Panc1 (cell line): ENCODE measurements around the gene RPS15. TPM values are rescaled to one million over a fixed set of nuclear protein-coding genes. Genes with fewer than 3 reads are reported as not detected.

Source experiments
- ATAC-seq: fragments of 200-7000 bp; cut with Tn5 transposase; 2 replicates; pipeline ENCODE4 v1.9.1; 2020; ENCODE audit warnings: mild to moderate bottlenecking, moderate library complexity
- BruUV-seq: library from RNA; stranded (reverse); fragments of 400-500 nt; replicated peaks from 2 replicates; lab custom pipeline; 2021; lab: Mats Ljungman, UMichigan
- CTCF ChIA-PET: fragments of 300-600 bp; sonication (Branson Sonifier 250); formaldehyde crosslinking; loops from one replicate; lab custom pipeline; 2022; ENCODE audit warnings: antibody characterized with exemption; lab: Charles Lee
- POLR2A ChIA-PET: fragments of 300-600 bp; sonication (Branson Sonifier 250); formaldehyde crosslinking; loops from one replicate; lab custom pipeline; 2022; ENCODE audit warnings: antibody characterized with exemption; lab: Charles Lee
- DNase-seq: peaks from one replicate; pipeline ENCODE4 v3.0.0-alpha.2; 2010; ENCODE audit warnings: low read depth, low spot score
- H3K27ac ChIP-seq: 2 replicates; pipeline ENCODE4 v1.5.1; 2011; ENCODE audit warnings: mild to moderate bottlenecking, low read length, inconsistent platforms
- H3K27me3 ChIP-seq: fragments of 200-500 bp; sonication (Bioruptor generic); 2 replicates; pipeline ENCODE4 v1.6.0; 2014; ENCODE audit warnings: low read length, inconsistent platforms; ENCODE audit not compliant: control insufficient read depth, insufficient read depth
- H3K36me3 ChIP-seq: fragments of 200-500 bp; sonication (Bioruptor generic); 2 replicates; pipeline ENCODE4 v1.5.1; 2014; ENCODE audit warnings: inconsistent platforms, mild to moderate bottlenecking, low read length, moderate library complexity; ENCODE audit not compliant: control insufficient read depth, insufficient read depth
- H3K4me1 ChIP-seq: 2 replicates; pipeline ENCODE4 v1.5.1; 2011; ENCODE audit warnings: inconsistent platforms, mild to moderate bottlenecking, low read length, moderate library complexity; ENCODE audit not compliant: control insufficient read depth, insufficient read depth
- H3K4me3 ChIP-seq, 2 experiments: 2 replicates each; pipeline ENCODE4 v1.5.1; 2011 to 2012; ENCODE audit warnings: low read depth in 2 of 2, low read length in 2 of 2, mild to moderate bottlenecking in 2 of 2, inconsistent platforms in 1 of 2, moderate library complexity in 1 of 2
- H3K9me3 ChIP-seq: fragments of 200-500 bp; sonication (Bioruptor generic); 2 replicates; pipeline ENCODE4 v1.5.1; 2014; ENCODE audit warnings: low read depth, mild to moderate bottlenecking, inconsistent platforms, low read length, moderate library complexity; ENCODE audit not compliant: control insufficient read depth, insufficient read depth
- CTCF ChIP-seq: fragments of 450-650 bp; IDR thresholded peaks from 2 replicates; pipeline ENCODE4 v1.5.1; 2017; ENCODE audit warnings: mild to moderate bottlenecking
- POLR2AphosphoS5 ChIP-seq: IDR thresholded peaks from 2 replicates; pipeline ENCODE4 v1.6.1; 2012; ENCODE audit warnings: mild to moderate bottlenecking, low read depth, low read length, moderate library complexity
- REST ChIP-seq, 2 experiments: IDR thresholded peaks; 2 replicates each; pipeline ENCODE4 v1.6.1; 2011 to 2012; ENCODE audit warnings: low read depth in 2 of 2, control low read depth in 1 of 2, low read length in 1 of 2, mild to moderate bottlenecking in 1 of 2, moderate library complexity in 1 of 2; ENCODE audit not compliant: insufficient read depth in 1 of 2
- SIN3A ChIP-seq: IDR thresholded peaks from 2 replicates; pipeline ENCODE4 v1.6.1; 2012; ENCODE audit warnings: low read depth, mild to moderate bottlenecking, low read length, moderate library complexity, borderline replicate concordance; ENCODE audit not compliant: insufficient read depth
- TCF7L2 ChIP-seq: IDR thresholded peaks from 2 replicates; pipeline ENCODE4 v1.6.1; 2011; ENCODE audit warnings: mild to moderate bottlenecking, low read depth, low read length, inconsistent platforms
- in situ Hi-C: cut with HindIII; loops from 2 replicates; pipeline ENCODE4 v1.10.0; 2016; ENCODE audit warnings: low sequenced_read_pairs, low pct_unique_long_range_greater_than_20kb
- intact Hi-C: fragments of 100-400 bp; cut with micrococcal nuclease; formaldehyde crosslinking; loops from one replicate; pipeline ENCODE4 v1.10.0; 2022; ENCODE audit not compliant: unreplicated experiment
- total RNA-seq: library from RNA; stranded (reverse); gene quantifications from one replicate; pipeline ENCODE4 v1.2.1, GENCODE V29; 2021; ENCODE audit not compliant: unreplicated experiment

RPS15 gene
- total RNA-seq, 1 experiment from 2014 or later, result 1,067 TPM

GRCh38 chr19:1451916-1452801 is 14.0 kb downstream of the RPS15 start:
- DNase-seq, result no peak
- Histone ChIP-seq H3K27me3 (no peaks in the 10 kb centered on the region), H3K27ac (no peak overlapping the region), H3K4me1 (no peaks in the 10 kb centered on the region; the same call in none of the 2 replicates), H3K36me3 (no peaks in the 10 kb centered on the region), H3K9me3 (no peaks in the 10 kb centered on the region), H3K4me3 (no peak overlapping the region)
- CTCF ChIA-PET, result no interaction called here
- in situ Hi-C loops (no loop called here), intact Hi-C loops (no loop called here)
- BruUV-seq, result no TSS peak
- POLR2A ChIA-PET, result no interaction called here
- TF ChIP-seq TCF7L2, result no peak
- no peak for TF ChIP-seq POLR2AphosphoS5
- TF ChIP-seq SIN3A, result no peak
- TF ChIP-seq REST (IDR thresholded peaks at IDR 0.05; ENCODE audit: insufficient read depth in 1 of 2, low read depth in 2 of 2, low read length in 1 of 2), result no peak
- no peak for ATAC-seq

- CTCF ChIA-PET, result no interaction called here
- H3K27me3 ChIP-seq, result no peaks in the 10 kb centered on the region
Measured at GRCh38 chr19:1452802-1453524, 14.8 kb downstream of the RPS15 start.

More at GRCh38 chr19:1452802-1453524, 14.8 kb downstream of the RPS15 start:
- POLR2A ChIA-PET, result interaction anchor here (0.7 kb wide), 1 partner anchor 8 kb away, joined by 4 read pairs; no protein-coding TSS in a partner anchor
- in situ Hi-C loops (no loop called here), intact Hi-C loops (no loop called here)
- Histone ChIP-seq H3K4me1 (no peaks in the 10 kb centered on the region; the same call in none of the 2 replicates), H3K36me3 (no peaks in the 10 kb centered on the region), H3K27ac (no peak overlapping the region), H3K4me3 (no peak overlapping the region), H3K9me3 (no peaks in the 10 kb centered on the region)
- TF ChIP-seq CTCF (no peak), POLR2AphosphoS5 (no peak), REST (IDR thresholded peaks at IDR 0.05; ENCODE audit: insufficient read depth in 1 of 2, low read depth in 2 of 2, low read length in 1 of 2) (no peak), SIN3A (no peak), TCF7L2 (no peak)
- BruUV-seq, result no TSS peak
- ATAC-seq (no peak), DNase-seq (no peak)
